Fibroblast of lung (primary cell): ENCODE data around the gene RBM39. TPM values are rescaled to one million over a fixed set of nuclear protein-coding genes. Genes with fewer than 3 reads are reported as not detected.
"Not testable (repeated sequence)": the region's sequence is repeated elsewhere in the genome, so short reads cannot be mapped to it uniquely, and the experiment has no call there.

Source experiments
- DNase-seq, 2 donors: peaks; one replicate each; pipeline versions ENCODE4 v3.0.0 to v3.0.0-alpha.2; 2010; ENCODE audit warnings: low read depth in 2 of 2
- H2AFZ ChIP-seq: 2 replicates; pipeline ENCODE4 v1.5.1; 2012; ENCODE audit warnings: low read length, control low read depth, inconsistent platforms
- H3K27ac ChIP-seq: 2 replicates; pipeline ENCODE4 v1.5.1; 2011; ENCODE audit warnings: low read length, control low read depth; ENCODE audit not compliant: insufficient read depth
- H3K27me3 ChIP-seq: 2 replicates; pipeline ENCODE4 v1.5.1; 2011; ENCODE audit warnings: mild to moderate bottlenecking, low read length; ENCODE audit not compliant: control insufficient read depth, insufficient read depth
- H3K36me3 ChIP-seq: 2 replicates; pipeline ENCODE4 v1.5.1; 2011; ENCODE audit warnings: low read length; ENCODE audit not compliant: control insufficient read depth, insufficient read depth
- H3K4me1 ChIP-seq: 2 replicates; pipeline ENCODE4 v1.5.1; 2011; ENCODE audit warnings: low read length; ENCODE audit not compliant: control insufficient read depth, insufficient read depth; ENCODE audit errors: extremely low read depth
- H3K4me2 ChIP-seq: 2 replicates; pipeline ENCODE4 v1.5.1; 2011; ENCODE audit warnings: low read length, control low read depth; ENCODE audit not compliant: insufficient read depth; ENCODE audit errors: extremely low read depth
- H3K4me3 ChIP-seq, 4 experiments: fragments of 200-600 bp in 1 of 4; sonication (generic) in 1 of 4; replicated peaks in 1 of 4; 2 replicates each; pipeline ENCODE4 v1.5.1; 2011 to 2016; ENCODE audit warnings: low read length in 4 of 4, low read depth in 3 of 4, mild to moderate bottlenecking in 3 of 4, control low read depth in 2 of 4, inconsistent platforms in 1 of 4, mixed read lengths in 1 of 4; ENCODE audit not compliant: insufficient read depth in 1 of 4; ENCODE audit errors: control extremely low read depth in 1 of 4
- H3K79me2 ChIP-seq: 2 replicates; pipeline ENCODE4 v1.5.1; 2012; ENCODE audit warnings: mild to moderate bottlenecking, low read length, inconsistent platforms; ENCODE audit not compliant: control insufficient read depth, insufficient read depth
- H3K9ac ChIP-seq: 2 replicates; pipeline ENCODE4 v1.5.1; 2011; ENCODE audit warnings: mild to moderate bottlenecking, low read length, control low read depth; ENCODE audit not compliant: insufficient read depth
- H3K9me3 ChIP-seq: 2 replicates; pipeline ENCODE4 v1.5.1; 2012; ENCODE audit warnings: low read depth, low read length; ENCODE audit not compliant: control insufficient read depth, insufficient read depth
- H4K20me1 ChIP-seq: 2 replicates; pipeline ENCODE4 v1.5.1; 2011; ENCODE audit warnings: low read length; ENCODE audit not compliant: control insufficient read depth, insufficient read depth; ENCODE audit errors: extremely low read depth
- CTCF ChIP-seq, 2 donors: IDR thresholded peaks in 1 of 2; conservative IDR thresholded peaks in 1 of 2; 1 replicate in 1 of 2; 2 replicates in 1 of 2; pipeline ENCODE4 v1.5.1; 2011 to 2012; ENCODE audit warnings: low read length in 2 of 2, control low read depth in 1 of 2, inconsistent platforms in 1 of 2, low read depth in 1 of 2, mild to moderate bottlenecking in 1 of 2
- EZH2 ChIP-seq: IDR thresholded peaks from 2 replicates; pipeline ENCODE4 v1.5.1; 2012; ENCODE audit warnings: low read length, control low read depth, mild to moderate bottlenecking; ENCODE audit errors: missing control alignments
- polyA plus RNA-seq, 2 donors: library from polyadenylated mRNA; depleted of rRNA in 1 of 2; stranded (reverse) in 1 of 2; unstranded in 1 of 2; fragments of >200 nt; gene quantifications; 2 replicates each; pipeline ENCODE4 v1.2.1, GENCODE V29; 2011 to 2012; ENCODE audit warnings: missing spikeins in 1 of 2
- total RNA-seq: library from RNA; depleted of rRNA; stranded (reverse); fragments of >200 nt; gene quantifications from 2 replicates; pipeline ENCODE4 v1.2.1, GENCODE V29; 2014

RBM39 gene
- total and polyA plus RNA-seq, 2 donors (not counting 1 experiment from before 2014, with no cell fraction given) = 57.7 to 465 TPM

GRCh38 chr20:35788796-35789195, 46.7 kb upstream of the RBM39 start:
- Histone ChIP-seq H4K20me1 (no peaks in the 10 kb centered on the region), H2AFZ (no peak overlapping the region), H3K79me2 (peaks cover 24% of the 10 kb centered on the region), H3K4me3 (no peak overlapping the region), H3K4me2 (no peak overlapping the region), H3K27me3 (no peaks in the 10 kb centered on the region), H3K36me3 (peaks cover 2% of the 10 kb centered on the region), H3K9me3 (no peaks in the 10 kb centered on the region), H3K9ac (no peak overlapping the region), H3K4me1 (peaks cover 7% of the 10 kb centered on the region), H3K27ac (no peak overlapping the region)
- no peak for DNase-seq
- TF ChIP-seq EZH2 = no peak
- no peak for TF ChIP-seq CTCF (conservative IDR thresholded peaks at IDR 0.05 in 1 of 2, IDR thresholded peaks at IDR 0.05 in 1 of 2; ENCODE audit: low read depth in 1 of 2, low read length in 2 of 2)

- not testable (repeated sequence) for DNase-seq, H2AFZ ChIP-seq, H3K4me3 ChIP-seq, H4K20me1 ChIP-seq, H3K27me3 ChIP-seq, H3K27ac ChIP-seq, H3K4me1 ChIP-seq, H3K36me3 ChIP-seq, H3K4me2 ChIP-seq, H3K9ac ChIP-seq, H3K9me3 ChIP-seq
- peaks cover 27% of the 10 kb centered on the region for H3K79me2 ChIP-seq
These were observed 43.5 kb upstream of the RBM39 start for GRCh38 chr20:35785541-35785940.

GRCh38 chr20:35783811-35784210, 41.8 kb upstream of the RBM39 start:
- not testable (repeated sequence) for H3K36me3 ChIP-seq, H3K4me2 ChIP-seq, H3K27ac ChIP-seq, H3K27me3 ChIP-seq, H3K4me1 ChIP-seq, H3K9me3 ChIP-seq, H3K9ac ChIP-seq, H2AFZ ChIP-seq, H4K20me1 ChIP-seq, DNase-seq, H3K4me3 ChIP-seq
- peaks cover 26% of the 10 kb centered on the region for H3K79me2 ChIP-seq

GRCh38 chr20:35776513-35777101, 34.5 kb upstream of the RBM39 start:
- no peak overlapping the region for H3K4me2 ChIP-seq
- TF ChIP-seq EZH2 (no peak), CTCF (conservative IDR thresholded peaks at IDR 0.05 in 1 of 2, IDR thresholded peaks at IDR 0.05 in 1 of 2; ENCODE audit: low read depth in 1 of 2, low read length in 2 of 2) (no peak)
- H4K20me1 ChIP-seq = no peaks in the 10 kb centered on the region
- no peak overlapping the region for H3K4me3 ChIP-seq
- peaks cover 55% of the 10 kb centered on the region for H3K79me2 ChIP-seq
- H3K4me1 ChIP-seq = peaks cover 2% of the 10 kb centered on the region
- no peak overlapping the region for H3K9ac ChIP-seq
- H3K9me3 ChIP-seq = no peaks in the 10 kb centered on the region
- no peak overlapping the region for H2AFZ ChIP-seq
- no peak overlapping the region for H3K27ac ChIP-seq
- H3K36me3 ChIP-seq = no peaks in the 10 kb centered on the region
- H3K27me3 ChIP-seq = no peaks in the 10 kb centered on the region
- peak; percentile 43 to 57 for DNase-seq
